Gastroesophageal sphincter (tissue), 4 donors: ENCODE results near the gene TMEM139. TPM values are rescaled to one million over a fixed set of nuclear protein-coding genes. Genes with fewer than 3 reads are reported as not detected.

Source experiments
- ATAC-seq: fragments of 150-250 bp; one replicate; pipeline ENCODE4 v1.9.1; 2016; ENCODE audit warnings: mild to moderate bottlenecking, moderate library complexity
- H3K27ac ChIP-seq, 4 donors: fragments of 200-600 bp; sonication (generic) in 3 of 4; 1 replicate in 3 of 4; 2 replicates in 1 of 4; pipeline ENCODE4 v1.5.1; 2016 to 2019
- H3K27me3 ChIP-seq: fragments of 200-600 bp; sonication (generic); one replicate; pipeline ENCODE4 v1.5.1; 2019
- H3K36me3 ChIP-seq, 2 donors: fragments of 200-600 bp; sonication (generic); one replicate each; pipeline ENCODE4 v1.5.1; 2019; ENCODE audit warnings: control low read depth in 1 of 2
- H3K4me1 ChIP-seq, 3 donors: fragments of 200-600 bp; sonication (generic); 1 replicate in 2 of 3; 2 replicates in 1 of 3; pipeline ENCODE4 v1.5.1; 2016 to 2019; ENCODE audit warnings: control low read depth in 2 of 3
- H3K4me3 ChIP-seq, 2 donors: fragments of 200-600 bp; sonication (generic); one replicate each; pipeline ENCODE4 v1.5.1; 2019; ENCODE audit warnings: mild to moderate bottlenecking in 1 of 2, moderate library complexity in 1 of 2
- H3K9me3 ChIP-seq, 3 donors: fragments of 200-600 bp; sonication (generic); one replicate each; pipeline ENCODE4 v1.5.1; 2017 to 2019; ENCODE audit warnings: control low read depth in 2 of 3
- EP300 ChIP-seq: sonication (generic); formaldehyde crosslinking; IDR thresholded peaks from one replicate; pipeline ENCODE4 v1.6.1; 2017; ENCODE audit warnings: antibody characterized with exemption, mild to moderate bottlenecking
- POLR2A ChIP-seq, 2 donors: fragments of 450-650 bp; IDR thresholded peaks; one replicate each; pipeline ENCODE4 v1.6.1; 2017; ENCODE audit warnings: antibody characterized with exemption in 2 of 2, mild to moderate bottlenecking in 2 of 2, moderate library complexity in 1 of 2
- POLR2AphosphoS5 ChIP-seq: sonication (generic); formaldehyde crosslinking; IDR thresholded peaks from one replicate; pipeline ENCODE4 v1.6.1; 2017; ENCODE audit warnings: antibody characterized with exemption
- WGBS, 2 donors: methylation state at CpG; one replicate each; pipeline ENCODE4 v1.1.5; 2018; ENCODE audit warnings: low coverage in 1 of 2; 5-methylcytosine and 5-hydroxymethylcytosine counted together
- total RNA-seq, 4 donors: library from RNA; depleted of rRNA; stranded (reverse); fragments of >200 nt; gene quantifications; one replicate each; pipeline ENCODE4 v1.1.0, GENCODE V29; 2016
- TF ChIP-seq, protein P1 (sequence below), 4 experiments: fragments of 200-600 bp in 2 of 4; fragments of 450-650 bp in 2 of 4; sonication (generic) in 1 of 4; IDR thresholded peaks; one replicate each; pipeline ENCODE4 v1.5.1; 2017 to 2019; ENCODE audit warnings: antibody characterized with exemption in 4 of 4, mild to moderate bottlenecking in 2 of 4, moderate library complexity in 2 of 4

TMEM139 gene
- total RNA-seq: 1 to 10 TPM in 1 of 4 donors, under 1 TPM in 2, not detected in 1; 0.40 to 1.4 (median 0.49) TPM

DNA sequence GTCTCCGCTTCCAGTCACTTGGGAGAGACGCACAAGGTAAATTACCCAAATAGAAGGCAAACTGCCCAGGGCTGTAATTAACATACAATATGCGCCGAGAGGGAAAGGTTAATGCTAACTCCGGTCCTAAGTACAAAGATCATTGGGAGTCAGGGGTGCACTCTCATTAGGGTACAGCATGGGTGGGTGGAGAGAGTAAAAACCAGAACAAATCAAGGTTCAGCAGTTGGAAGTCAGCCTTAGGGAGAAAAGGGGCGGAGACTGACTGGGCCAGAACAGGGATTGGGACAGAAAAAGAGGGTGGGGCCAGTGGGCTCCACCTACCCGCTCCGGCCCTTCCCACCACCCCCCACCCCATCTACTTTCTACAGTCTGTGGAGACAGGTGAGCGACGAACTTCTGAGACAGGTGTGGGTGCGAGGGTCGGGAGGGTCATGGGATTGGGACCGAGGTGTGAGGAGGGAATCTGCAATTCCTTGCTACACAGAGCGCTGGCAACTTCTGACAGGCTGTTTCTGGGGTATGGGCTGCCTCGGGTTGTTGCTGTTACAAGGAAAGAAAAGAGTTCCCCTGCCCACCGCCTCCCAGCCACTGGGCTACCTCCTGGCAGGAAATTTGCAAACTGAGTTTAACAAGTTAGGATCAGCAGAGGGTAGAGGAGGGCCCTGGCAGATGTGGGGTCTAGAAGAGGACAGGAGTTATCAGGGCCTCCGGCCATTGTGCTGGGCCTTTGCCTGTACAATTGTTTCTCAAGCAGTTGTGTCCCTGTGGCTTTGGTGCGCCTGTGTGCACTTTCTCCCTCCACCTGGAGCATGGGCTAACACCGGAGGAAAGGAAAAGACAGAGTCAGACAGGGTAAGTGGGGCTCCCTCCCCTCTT, at the start of gene TMEM139:
Gene TMEM139, plus strand, starts transcription at position 368 of the 879 bp plus-strand sequence. CDS start 1,000 bp downstream, outside the sequence.
- WGBS, 2 donors: 61 to 80% methylated on average over 10 to 12 of the region's 19 CpGs
- Histone ChIP-seq H3K4me3 (no peak within 1 kb of the TSS), H3K27ac (peak within 1 kb of the TSS in 1 of 4 donors; percentile 42), H3K4me1 (peaks cover 0 to 26% (median 8%) of the 10 kb centered on the region in 3 donors), H3K9me3 (no peaks in the 10 kb centered on the region), H3K27me3 (no peaks in the 10 kb centered on the region), H3K36me3 (no peaks in the 10 kb centered on the region)
- ATAC-seq: no peak
- TF ChIP-seq EP300: no peak
- no peak for TF ChIP-seq POLR2A (IDR thresholded peaks at IDR 0.05)
- TF ChIP-seq POLR2AphosphoS5: no peak
- TF ChIP-seq, protein P1, sequence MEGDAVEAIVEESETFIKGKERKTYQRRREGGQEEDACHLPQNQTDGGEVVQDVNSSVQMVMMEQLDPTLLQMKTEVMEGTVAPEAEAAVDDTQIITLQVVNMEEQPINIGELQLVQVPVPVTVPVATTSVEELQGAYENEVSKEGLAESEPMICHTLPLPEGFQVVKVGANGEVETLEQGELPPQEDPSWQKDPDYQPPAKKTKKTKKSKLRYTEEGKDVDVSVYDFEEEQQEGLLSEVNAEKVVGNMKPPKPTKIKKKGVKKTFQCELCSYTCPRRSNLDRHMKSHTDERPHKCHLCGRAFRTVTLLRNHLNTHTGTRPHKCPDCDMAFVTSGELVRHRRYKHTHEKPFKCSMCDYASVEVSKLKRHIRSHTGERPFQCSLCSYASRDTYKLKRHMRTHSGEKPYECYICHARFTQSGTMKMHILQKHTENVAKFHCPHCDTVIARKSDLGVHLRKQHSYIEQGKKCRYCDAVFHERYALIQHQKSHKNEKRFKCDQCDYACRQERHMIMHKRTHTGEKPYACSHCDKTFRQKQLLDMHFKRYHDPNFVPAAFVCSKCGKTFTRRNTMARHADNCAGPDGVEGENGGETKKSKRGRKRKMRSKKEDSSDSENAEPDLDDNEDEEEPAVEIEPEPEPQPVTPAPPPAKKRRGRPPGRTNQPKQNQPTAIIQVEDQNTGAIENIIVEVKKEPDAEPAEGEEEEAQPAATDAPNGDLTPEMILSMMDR (IDR thresholded peaks at IDR 0.05): no peak

DNA sequence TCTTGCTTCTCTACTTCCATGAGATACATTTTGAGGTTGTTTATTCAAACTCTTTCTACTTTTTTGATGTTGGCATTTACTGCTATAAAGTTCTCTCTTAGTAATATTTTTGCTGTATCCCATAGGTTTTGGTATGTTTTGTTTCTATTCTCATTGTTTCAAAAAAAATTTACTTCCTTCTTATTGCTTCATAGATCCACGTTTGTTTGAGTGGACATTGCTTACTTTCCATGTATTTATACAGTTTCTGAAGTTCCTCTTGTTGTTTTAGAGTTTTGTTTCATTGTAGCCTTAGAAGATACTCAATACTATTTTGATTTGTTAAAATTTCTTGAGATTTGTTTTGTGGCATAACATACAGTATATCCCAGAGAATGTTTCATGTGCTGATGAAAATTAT, 49.2 kb upstream of the TMEM139 start:
- Histone ChIP-seq H3K9me3 (peaks cover 0 to 26% (median 0%) of the 10 kb centered on the region in 3 donors), H3K36me3 (no peaks in the 10 kb centered on the region), H3K4me1 (no peaks in the 10 kb centered on the region), H3K27ac (no peak overlapping the region), H3K4me3 (no peak overlapping the region), H3K27me3 (no peaks in the 10 kb centered on the region)
- no peak for ATAC-seq
- 18 to 50% methylated on average over 1 of the region's 1 CpG for WGBS, 2 donors
- TF ChIP-seq EP300: no peak
- TF ChIP-seq, protein P1 (IDR thresholded peaks at IDR 0.05): no peak
- TF ChIP-seq POLR2AphosphoS5: no peak
- no peak for TF ChIP-seq POLR2A (IDR thresholded peaks at IDR 0.05)

DNA sequence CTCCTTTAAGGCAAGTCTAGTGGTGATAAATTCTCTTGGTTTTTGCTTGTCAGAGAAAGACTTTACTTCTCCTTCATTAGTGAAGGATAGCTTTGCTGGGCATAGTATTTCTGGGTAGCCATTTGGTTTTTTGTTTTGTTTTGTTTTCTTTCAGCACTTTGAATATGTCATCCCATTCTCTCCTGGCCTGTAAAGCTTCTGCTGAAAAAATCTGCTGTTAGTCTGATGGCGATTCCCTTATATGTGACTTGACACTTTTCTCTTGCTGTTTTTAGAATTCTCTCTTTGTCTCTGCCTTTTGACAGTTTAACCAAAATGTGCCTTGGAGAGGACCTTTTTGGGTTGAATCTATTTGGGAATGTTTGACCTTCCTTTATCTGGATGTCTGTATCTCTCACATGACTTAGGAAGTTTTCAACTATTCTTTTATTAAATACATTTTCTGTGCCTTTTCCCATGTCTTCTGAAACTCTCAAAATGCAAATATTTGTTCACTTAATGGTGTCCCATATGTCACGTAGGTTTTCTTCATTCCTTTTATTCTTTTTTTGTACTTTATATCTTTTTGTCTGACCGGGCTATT, 48.3 kb upstream of the TMEM139 start:
- H3K9me3 ChIP-seq: peaks cover 0 to 26% (median 0%) of the 10 kb centered on the region in 3 donors
- peaks cover 0 to 5% (median 0%) of the 10 kb centered on the region in 3 donors for H3K4me1 ChIP-seq
- no peaks in the 10 kb centered on the region for H3K36me3 ChIP-seq
- peaks cover 1% of the 10 kb centered on the region for H3K27me3 ChIP-seq
- TF ChIP-seq POLR2AphosphoS5 (no peak), POLR2A (IDR thresholded peaks at IDR 0.05) (no peak), EP300 (no peak)
- TF ChIP-seq, protein P1 (IDR thresholded peaks at IDR 0.05): no peak
- H3K4me3 ChIP-seq: no peak overlapping the region
- no peak for ATAC-seq
- 83 to 97% methylated on average over 1 to 3 of the region's 3 CpGs for WGBS, 2 donors
- H3K27ac ChIP-seq: no peak overlapping the region

DNA sequence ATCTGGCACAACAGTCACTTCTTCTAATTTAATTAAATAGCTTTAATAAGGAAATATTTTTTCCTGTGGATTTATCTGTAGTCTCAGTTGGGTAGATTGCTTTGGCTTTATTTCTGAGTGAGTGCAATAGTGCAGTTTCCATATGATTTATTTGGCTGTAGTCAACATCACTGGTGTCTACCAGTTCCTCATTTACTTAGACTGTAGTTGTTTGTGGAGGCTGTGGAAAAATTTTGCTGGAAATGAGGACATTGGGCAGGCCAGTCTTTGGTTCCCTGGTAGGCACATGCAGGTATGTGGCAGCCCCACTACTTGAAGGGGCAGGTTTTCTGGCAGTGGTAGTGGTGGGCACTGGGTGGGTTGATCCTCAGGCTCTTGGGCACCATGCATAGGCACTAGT, 47.4 kb upstream of the TMEM139 start:
- H3K4me1 ChIP-seq: peaks cover 0 to 5% (median 0%) of the 10 kb centered on the region in 3 donors
- peaks cover 0 to 26% (median 0%) of the 10 kb centered on the region in 3 donors for H3K9me3 ChIP-seq
- TF ChIP-seq EP300 (no peak), POLR2AphosphoS5 (no peak), POLR2A (IDR thresholded peaks at IDR 0.05) (no peak)
- TF ChIP-seq, protein P1 (IDR thresholded peaks at IDR 0.05): no peak
- no peak overlapping the region for H3K4me3 ChIP-seq
- H3K27me3 ChIP-seq: peaks cover 7% of the 10 kb centered on the region
- H3K27ac ChIP-seq: no peak overlapping the region
- no peak for ATAC-seq
- H3K36me3 ChIP-seq: no peaks in the 10 kb centered on the region
